Embryonic facial prominence (tissue), 1 donor: Measurements from ENCODE around the gene C18orf63.
"Not testable (repeated sequence)": the region's sequence is repeated elsewhere in the genome, so short reads cannot be mapped to it uniquely, and the experiment has no call there.

Experiments used
- DNase-seq: peaks from one replicate; pipeline ENCODE4 v3.0.0-alpha.2; 2016; ENCODE audit errors: extremely low spot score

Gene C18orf63

GRCh38 chr18:74315464-74316256 lies at the start of gene C18orf63:
C18orf63 (plus strand) TSS chr18:74315839; CDS start chr18:74317866, 2,027 bp downstream.
- no peak for DNase-seq

DNA sequence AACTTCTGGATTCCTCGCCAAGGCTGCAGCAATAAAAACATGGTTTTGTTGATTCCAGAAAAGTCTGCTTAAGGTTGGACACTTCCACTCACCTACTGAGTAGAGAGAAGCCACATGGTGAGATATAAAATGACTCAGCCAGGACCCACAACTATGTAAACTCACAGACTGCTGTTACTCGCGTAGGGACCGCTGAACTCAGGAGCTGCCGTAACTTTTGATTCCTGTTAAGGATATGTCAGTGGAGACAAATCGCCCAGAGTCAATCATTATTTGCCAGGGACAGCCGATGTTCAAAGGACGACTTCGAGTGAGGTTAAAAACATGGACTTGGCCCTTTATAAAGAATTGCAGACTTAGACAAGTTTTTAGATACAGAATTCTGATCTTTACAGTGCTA lies 49.5 kb upstream of the C18orf63 start:
- no peak for DNase-seq

- no peak for DNase-seq
Observed at GRCh38 chr18:74268175-74268574, 47.5 kb upstream of the C18orf63 start.

DNA sequence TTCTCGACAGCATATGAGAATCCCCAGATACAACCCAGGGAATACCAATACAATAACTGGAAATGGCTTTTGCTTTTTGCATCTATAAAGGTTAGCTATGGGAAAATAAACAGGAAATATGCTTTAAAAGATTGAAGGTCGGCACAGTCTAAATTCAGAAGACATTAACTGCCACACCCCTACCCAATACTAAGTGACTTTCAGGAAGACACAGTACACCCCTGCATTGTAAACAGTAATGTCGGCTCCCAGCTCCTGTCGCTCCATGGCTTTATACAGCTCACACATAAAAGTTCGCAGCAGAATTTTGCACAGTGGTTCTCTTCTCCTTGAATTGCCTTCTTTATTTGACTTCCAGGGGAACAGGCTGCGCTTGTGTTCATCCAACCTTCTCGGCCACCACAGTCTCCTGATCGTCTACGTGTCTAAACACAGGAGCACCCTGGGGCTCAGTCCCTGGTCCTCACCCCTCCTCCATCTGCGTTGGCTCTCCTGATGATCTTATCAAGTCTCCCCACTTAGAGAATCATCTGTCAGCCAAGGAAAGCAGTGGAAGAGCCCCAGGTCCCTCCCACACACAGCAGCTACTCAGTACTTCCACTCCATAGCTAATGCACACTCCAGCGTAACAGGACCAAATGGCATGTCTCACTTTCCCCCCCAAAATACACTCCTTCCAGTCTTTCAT lies 46.6 kb upstream of the C18orf63 start:
- no peak for DNase-seq

DNA sequence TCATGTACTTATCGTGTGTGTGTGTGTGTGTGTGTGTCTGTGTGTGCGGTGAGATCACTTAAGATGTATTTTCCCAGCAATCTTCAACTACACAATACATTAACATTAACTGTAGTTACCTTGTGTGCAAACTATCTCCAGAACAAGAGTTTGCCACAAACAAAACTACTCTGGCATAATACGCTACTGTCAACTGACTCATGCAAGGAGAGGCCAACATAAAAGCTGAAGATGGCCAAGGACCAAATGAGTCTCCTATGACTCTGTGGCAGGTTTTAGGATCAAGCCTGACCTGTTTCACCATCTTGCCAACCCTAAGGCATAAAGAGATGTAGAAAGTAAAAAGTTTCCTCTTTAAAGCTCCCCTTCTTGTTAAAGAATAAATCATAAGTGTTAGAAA lies 44.0 kb upstream of the C18orf63 start:
- no peak for DNase-seq

- DNase-seq, result no peak
Observed at GRCh38 chr18:74273394-74273793, 42.2 kb upstream of the C18orf63 start.

DNA sequence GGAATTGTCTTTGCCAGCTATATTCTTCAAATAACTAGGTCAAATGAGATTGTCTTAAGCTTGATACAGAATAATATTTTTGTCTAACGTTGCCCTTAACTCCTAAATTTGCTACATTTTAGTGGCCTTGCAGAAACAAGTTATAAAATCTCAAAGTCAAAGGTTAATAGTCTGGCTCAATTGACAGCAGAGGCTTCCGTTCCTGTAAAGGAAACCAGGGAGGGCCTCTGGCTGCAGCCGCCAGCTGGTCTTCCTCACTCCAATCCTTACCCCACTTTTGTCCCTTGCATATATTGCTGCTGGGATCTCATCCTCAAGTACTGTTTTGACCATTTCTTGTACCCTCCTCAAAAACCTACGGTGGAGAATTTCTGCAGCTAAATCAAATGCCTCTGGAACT lies 40.9 kb upstream of the C18orf63 start:
- no peak for DNase-seq

GRCh38 chr18:74275736-74276135 lies 39.9 kb upstream of the C18orf63 start:
- no peak for DNase-seq

- no peak for DNase-seq
Observed at GRCh38 chr18:74276609-74277008, 39.0 kb upstream of the C18orf63 start.

DNA sequence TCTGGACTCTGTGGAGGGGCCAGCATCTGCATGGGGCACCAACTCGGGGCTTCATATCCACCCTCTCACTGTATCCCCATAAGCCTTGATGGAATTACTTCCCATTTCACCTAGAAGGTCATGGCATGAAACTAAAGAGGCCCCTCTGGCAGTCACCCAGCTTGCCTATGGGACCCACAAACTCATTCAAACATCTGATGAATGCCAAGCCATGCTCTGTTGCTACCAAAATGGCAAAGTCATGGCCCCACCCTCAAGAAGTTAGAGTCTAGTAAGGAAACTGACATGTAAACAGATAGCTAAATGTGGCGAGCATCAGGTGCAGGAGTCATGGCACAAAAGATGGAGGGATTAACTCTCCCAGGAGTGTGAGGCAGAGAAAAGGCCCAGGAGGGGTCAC lies 38.3 kb upstream of the C18orf63 start:
- DNase-seq, result no peak

DNA sequence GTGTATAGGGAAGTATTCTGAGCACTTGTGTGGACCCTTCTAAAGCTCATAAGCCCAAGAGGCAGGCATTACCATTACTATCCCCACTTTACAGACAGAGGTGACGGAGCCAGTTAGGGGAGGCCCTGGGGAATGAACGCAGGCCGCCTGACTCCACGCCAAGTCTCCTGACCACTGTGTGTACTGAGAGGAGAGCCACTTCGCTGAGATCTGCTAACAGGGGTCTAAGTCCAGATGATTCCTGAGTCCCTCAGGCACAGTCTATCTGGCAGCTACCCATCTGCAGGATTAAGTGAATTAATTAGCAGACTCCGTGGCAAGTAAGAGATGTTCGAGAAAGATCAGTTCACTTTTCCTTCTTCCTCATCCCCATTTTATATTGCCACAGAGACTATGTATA lies 37.6 kb upstream of the C18orf63 start:
- DNase-seq, result no peak

GRCh38 chr18:74278983-74279382 lies 36.7 kb upstream of the C18orf63 start:
- no peak for DNase-seq

GRCh38 chr18:74281011-74281979 lies 34.3 kb upstream of the C18orf63 start:
- DNase-seq, result no peak

DNA sequence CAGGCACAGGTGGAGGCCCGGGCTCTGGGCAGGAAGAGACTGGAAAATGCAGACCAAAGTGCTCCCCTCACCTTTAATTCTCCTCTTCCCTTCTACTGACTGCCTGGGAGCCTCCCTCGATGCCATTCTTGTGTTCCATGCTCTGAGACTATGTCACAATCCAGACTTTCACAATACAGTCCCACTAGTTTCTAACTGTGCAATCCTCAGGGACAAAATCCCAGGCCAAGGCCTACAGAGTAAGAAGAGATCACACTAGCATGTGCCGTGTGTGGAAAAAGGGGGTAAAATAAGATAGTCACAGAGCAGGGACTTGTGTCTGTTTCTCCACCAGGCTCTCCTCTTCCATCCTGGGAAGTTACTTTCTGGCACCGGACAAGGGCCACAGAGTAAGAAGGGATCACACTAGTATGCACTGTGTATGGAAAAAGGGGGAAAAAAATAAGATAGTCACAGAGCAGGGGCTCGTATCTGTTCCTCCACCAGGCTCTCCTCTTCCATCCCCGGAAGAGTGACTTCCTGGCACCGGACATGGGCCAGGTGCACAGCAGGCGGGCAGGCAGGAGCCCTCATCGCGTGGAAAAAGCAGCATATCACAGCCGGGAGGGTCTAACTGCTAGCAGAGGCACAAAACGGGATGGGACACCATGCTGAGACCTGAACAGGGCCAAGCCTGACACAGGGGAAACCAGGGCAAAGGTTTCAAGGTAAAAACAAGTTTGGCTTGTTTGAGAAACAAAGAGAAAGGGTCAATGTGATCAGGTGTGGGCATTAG lies 33.5 kb upstream of the C18orf63 start:
- no peak for DNase-seq

DNA sequence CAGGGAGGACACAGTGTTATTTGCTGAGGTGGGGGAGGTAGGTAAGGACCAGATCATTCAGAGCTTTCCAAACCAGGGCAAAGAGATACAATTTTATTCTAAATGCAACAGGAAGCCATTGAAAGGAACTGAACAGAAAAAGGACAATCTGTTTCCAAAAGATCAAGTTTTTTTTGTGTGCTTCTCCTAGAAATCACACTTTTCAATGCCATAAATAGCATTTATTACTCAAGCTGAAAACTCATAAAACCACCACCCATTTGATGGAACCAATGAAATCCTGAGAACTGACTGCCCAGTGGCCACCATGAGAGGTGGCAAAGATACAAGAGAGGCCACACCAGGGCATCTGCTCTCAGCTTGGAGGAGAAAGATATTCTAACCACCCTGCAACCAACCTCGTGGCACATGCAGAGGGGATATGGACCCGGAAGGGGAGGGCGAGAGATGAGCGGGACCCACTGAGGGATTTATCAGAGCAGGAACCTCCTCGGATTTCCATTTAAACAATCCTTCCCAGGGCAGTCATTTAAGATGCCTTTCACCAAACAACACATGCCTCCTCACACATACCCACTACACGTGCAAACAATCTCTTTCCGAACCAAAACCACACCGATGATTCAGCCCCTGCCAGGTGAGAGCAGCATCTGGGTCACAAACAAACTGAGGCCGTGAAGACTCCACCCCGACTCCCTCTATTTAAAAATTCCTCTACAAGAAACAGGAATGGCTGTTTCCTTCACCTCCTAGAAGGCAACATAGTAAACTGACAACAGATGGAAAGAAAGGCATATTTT lies 32.7 kb upstream of the C18orf63 start:
- no peak for DNase-seq

DNA sequence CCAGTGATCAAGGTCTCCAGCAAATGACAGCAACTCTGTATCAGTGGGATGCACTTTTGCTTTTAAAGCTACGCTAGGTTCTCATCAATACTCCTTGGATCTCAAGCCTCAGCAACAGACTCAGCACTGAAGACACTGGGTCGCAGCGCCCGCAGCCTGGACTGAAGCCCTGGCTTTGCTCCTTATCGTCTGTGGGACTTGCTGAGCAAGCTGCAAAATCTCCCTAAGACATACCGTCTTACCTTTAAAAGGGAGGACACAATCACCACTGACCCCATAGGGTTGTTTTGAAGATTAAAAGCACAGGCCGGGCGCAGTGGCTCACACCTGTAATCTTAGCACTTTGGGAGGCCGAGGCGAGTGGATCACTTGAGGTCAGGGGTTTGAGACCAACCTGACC lies 32.0 kb upstream of the C18orf63 start:
- DNase-seq, result no peak

- DNase-seq, result no peak
Observed at GRCh38 chr18:74284191-74284979, 31.3 kb upstream of the C18orf63 start.

- no peak for DNase-seq
Observed at GRCh38 chr18:74284980-74285355, 30.7 kb upstream of the C18orf63 start.

DNA sequence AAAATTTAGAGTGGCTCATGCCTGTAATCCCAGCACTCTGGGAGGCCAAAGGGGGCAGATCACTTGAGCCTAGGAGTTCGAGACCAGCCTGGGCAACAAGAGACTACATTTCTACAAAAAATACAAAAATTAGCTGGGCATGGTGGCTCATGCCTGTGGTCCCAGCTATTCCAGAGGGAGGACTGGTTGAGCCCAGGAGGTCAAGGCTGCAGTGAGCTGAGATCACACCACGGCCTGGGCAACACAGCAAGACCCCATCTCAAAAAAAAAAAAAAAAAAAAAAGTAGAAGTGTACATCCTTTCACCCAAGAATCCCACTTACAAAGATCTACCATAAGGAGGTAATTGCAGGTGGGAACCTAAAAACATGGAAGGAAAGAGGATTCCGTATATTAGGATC lies 30.1 kb upstream of the C18orf63 start:
- not testable (repeated sequence) for DNase-seq
